ENCODE data around the gene SH3PXD2B.
"Not testable (repeated sequence)": the region's sequence is repeated elsewhere in the genome, so short reads cannot be mapped to it uniquely, and the experiment has no call there.

Gene SH3PXD2B

DNA sequence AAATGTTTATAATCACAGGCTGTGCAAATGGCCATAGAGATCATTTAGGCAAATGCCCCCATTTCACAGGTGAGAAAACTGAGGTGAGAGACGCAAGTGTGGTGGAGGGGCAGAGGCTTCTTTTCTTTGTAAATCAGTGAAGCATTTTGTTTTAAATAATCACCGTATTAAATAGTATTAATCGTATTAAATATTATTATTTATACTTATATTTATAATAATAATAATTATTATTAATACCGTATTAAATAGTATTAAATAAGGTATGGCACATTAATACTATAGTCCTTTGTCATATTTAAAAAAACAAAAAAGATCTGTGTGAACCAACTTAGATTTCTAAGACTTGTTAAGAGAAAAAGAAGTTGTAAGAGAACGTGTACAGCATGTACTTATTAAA lies 32.6 kb upstream of the SH3PXD2B start:
- Histone ChIP-seq H3K27ac (no peak overlapping the region), H3K9me3 (0 out of 2 replicates have a peak, but pooled peaks cover 4% of the 10 kb centered on the region), H3K36me3 (no peaks in the 10 kb centered on the region), H3K4me2 (no peak overlapping the region), H3K27me3 (no peaks in the 10 kb centered on the region), H4K20me1 (no peaks in the 10 kb centered on the region), H3K4me1 (peaks cover 44% of the 10 kb centered on the region), H3K9ac (no peak overlapping the region), H3K4me3 (no peak overlapping the region)
- TF ChIP-seq Cebpa-rat (IDR thresholded peaks at IDR 0.05): no peak

DNA sequence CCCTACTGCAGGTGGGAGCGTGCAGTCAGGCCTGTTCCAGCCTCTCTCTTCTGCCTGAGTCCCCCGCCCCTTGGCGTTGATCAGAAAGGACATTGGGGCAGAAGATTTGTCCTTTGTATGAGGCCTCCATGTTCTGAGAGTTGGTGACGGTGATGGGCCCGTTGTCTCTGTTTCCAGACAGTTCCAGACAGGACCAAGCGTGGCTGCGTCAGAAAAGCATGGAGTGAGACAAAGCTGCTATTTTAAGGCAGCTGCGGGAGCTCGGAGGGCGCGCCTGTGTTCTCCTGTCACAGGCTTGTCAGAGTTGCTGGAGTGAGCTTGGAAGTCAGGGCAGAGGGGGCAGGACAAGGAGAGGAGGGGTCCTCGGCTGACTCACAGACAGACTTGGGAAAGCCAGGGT lies 32.1 kb upstream of the SH3PXD2B start:
- Histone ChIP-seq H4K20me1 (no peaks in the 10 kb centered on the region), H3K36me3 (no peaks in the 10 kb centered on the region), H3K9me3 (0 out of 2 replicates have a peak, but pooled peaks cover 4% of the 10 kb centered on the region), H3K27me3 (no peaks in the 10 kb centered on the region), H3K4me2 (no peak overlapping the region), H3K4me3 (no peak overlapping the region), H3K27ac (no peak overlapping the region), H3K4me1 (peaks cover 39% of the 10 kb centered on the region), H3K9ac (no peak overlapping the region)
- TF ChIP-seq Cebpa-rat (IDR thresholded peaks at IDR 0.05): no peak

DNA sequence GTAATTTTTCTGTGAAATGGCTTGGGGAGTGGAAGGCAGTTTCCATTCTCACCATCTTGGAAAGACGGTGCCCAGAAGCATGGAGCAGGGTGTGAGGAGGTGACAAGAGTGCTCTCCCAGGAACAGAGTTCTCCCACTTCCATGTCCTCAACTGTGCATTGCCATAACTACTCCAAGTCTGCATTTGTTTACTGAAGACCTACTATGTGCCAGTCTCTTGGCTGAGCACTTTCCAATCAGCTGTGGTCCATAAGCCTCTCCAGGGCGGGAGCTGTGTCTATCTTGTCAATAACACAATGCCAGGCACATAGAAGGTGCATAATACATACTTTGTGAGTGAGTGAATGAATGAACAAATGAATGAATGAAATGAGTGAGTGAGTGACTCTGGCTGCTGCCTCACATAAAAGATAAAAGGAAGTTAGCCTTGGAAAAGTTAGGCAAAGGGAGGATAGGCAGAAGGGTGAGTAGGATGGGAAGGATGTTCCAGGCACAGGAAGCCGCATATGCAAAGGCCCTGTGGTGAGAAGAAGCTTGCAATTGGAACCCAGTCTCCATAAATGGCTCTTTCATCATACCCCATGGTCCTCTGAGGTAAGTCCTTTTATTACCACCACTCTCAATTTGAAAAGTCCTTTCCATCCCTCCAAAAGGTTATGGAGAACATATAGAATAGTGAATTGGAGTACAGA lies 31.3 kb upstream of the SH3PXD2B start:
- 0 out of 2 replicates have a peak, but pooled peaks cover 4% of the 10 kb centered on the region for H3K9me3 ChIP-seq
- TF ChIP-seq Cebpa-rat (IDR thresholded peaks at IDR 0.05): no peak
- peaks cover 38% of the 10 kb centered on the region for H3K4me1 ChIP-seq
- no peak overlapping the region for H3K27ac ChIP-seq
- no peaks in the 10 kb centered on the region for H3K27me3 ChIP-seq
- H4K20me1 ChIP-seq: no peaks in the 10 kb centered on the region
- H3K9ac ChIP-seq: no peak overlapping the region
- H3K4me3 ChIP-seq: no peak overlapping the region
- no peak overlapping the region for H3K4me2 ChIP-seq
- no peaks in the 10 kb centered on the region for H3K36me3 ChIP-seq

DNA sequence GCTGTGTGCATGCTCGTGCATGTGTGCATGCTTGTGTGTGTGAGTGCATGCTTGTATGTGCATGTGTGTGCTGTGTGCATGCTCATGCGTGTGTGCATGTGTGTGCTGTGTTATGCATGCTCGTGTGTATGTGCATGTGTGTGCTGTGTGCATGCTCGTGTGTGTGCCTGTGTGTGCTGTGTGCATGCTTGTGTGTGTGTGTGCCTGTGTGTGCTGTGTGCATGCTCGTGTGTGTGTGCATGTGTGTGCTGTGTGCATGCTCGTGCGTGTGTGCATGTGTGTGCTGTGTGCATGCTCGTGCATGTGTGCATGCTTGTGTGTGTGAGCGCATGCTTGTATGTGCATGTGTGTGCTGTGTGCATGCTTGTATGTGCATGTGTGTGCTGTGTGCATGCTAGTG lies 30.3 kb upstream of the SH3PXD2B start:
- H3K4me1 ChIP-seq: peaks cover 38% of the 10 kb centered on the region
- H3K27ac ChIP-seq: no peak overlapping the region
- TF ChIP-seq Cebpa-rat (IDR thresholded peaks at IDR 0.05): no peak
- H3K9me3 ChIP-seq: 0 out of 2 replicates have a peak, but pooled peaks cover 4% of the 10 kb centered on the region
- H3K4me3 ChIP-seq: no peak overlapping the region
- no peaks in the 10 kb centered on the region for H4K20me1 ChIP-seq
- H3K4me2 ChIP-seq: no peak overlapping the region
- H3K36me3 ChIP-seq: no peaks in the 10 kb centered on the region
- H3K27me3 ChIP-seq: no peaks in the 10 kb centered on the region
- H3K9ac ChIP-seq: no peak overlapping the region

GRCh38 chr5:172482156-172483020 lies 28.1 kb upstream of the SH3PXD2B start:
- no peak for TF ChIP-seq Cebpa-rat (IDR thresholded peaks at IDR 0.05)
- Histone ChIP-seq H4K20me1 (no peaks in the 10 kb centered on the region), H3K4me2 (no peak overlapping the region), H3K4me3 (no peak overlapping the region), H3K9me3 (0 out of 2 replicates have a peak, but pooled peaks cover 4% of the 10 kb centered on the region), H3K27me3 (no peaks in the 10 kb centered on the region), H3K27ac (no peak overlapping the region), H3K36me3 (no peaks in the 10 kb centered on the region), H3K9ac (no peak overlapping the region), H3K4me1 (peaks cover 23% of the 10 kb centered on the region)

- H3K27ac ChIP-seq: no peak overlapping the region
- peaks cover 23% of the 10 kb centered on the region for H3K4me1 ChIP-seq
- no peaks in the 10 kb centered on the region for H4K20me1 ChIP-seq
- no peaks in the 10 kb centered on the region for H3K27me3 ChIP-seq
- no peak overlapping the region for H3K9ac ChIP-seq
- H3K36me3 ChIP-seq: no peaks in the 10 kb centered on the region
- TF ChIP-seq Cebpa-rat (IDR thresholded peaks at IDR 0.05): no peak
- no peak overlapping the region; the same call in 1 of the 2 replicates for H3K4me2 ChIP-seq
- 0 out of 2 replicates have a peak, but pooled peaks cover 4% of the 10 kb centered on the region for H3K9me3 ChIP-seq
- H3K4me3 ChIP-seq: no peak overlapping the region
Observed at GRCh38 chr5:172481011-172481800, 26.9 kb upstream of the SH3PXD2B start.

GRCh38 chr5:172479784-172480115 lies 25.4 kb upstream of the SH3PXD2B start:
- Histone ChIP-seq H3K4me2 (peak overlapping the region; percentile 68), H4K20me1 (no peaks in the 10 kb centered on the region), H3K4me3 (no peak overlapping the region), H3K9me3 (0 out of 2 replicates have a peak, but pooled peaks cover 4% of the 10 kb centered on the region), H3K27ac (peak overlapping the region; percentile 14; the same call in 1 of the 2 replicates), H3K27me3 (no peaks in the 10 kb centered on the region), H3K9ac (no peak overlapping the region), H3K36me3 (no peaks in the 10 kb centered on the region), H3K4me1 (peaks cover 23% of the 10 kb centered on the region)
- TF ChIP-seq Cebpa-rat (IDR thresholded peaks at IDR 0.05): no peak

GRCh38 chr5:172479034-172479783 lies 24.9 kb upstream of the SH3PXD2B start:
- no peak overlapping the region for H3K9ac ChIP-seq
- TF ChIP-seq Cebpa-rat (IDR thresholded peaks at IDR 0.05): no peak
- peak overlapping the region; percentile 68 for H3K4me2 ChIP-seq

DNA sequence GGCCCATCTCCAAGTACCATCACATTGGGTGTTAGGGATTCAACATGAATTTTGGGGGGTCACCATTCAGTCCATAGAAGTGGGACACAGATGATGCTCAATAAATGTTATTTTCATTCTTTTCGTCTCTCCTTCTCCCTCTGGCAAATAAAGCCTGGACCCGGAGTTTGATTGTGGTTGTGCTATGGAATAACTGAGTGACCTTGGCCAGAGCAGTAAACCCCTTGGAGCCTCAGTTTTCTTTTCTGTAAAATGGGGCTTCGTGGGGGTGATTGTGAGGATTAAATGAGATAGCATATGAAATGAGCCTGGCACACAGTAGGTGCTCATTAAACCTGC lies 24.3 kb upstream of the SH3PXD2B start:
- H3K36me3 ChIP-seq, H3K27me3 ChIP-seq, H3K27ac ChIP-seq, H4K20me1 ChIP-seq, H3K4me3 ChIP-seq, H3K4me2 ChIP-seq, H3K9ac ChIP-seq, H3K9me3 ChIP-seq: not testable (repeated sequence)
- H3K4me1 ChIP-seq: peaks cover 23% of the 10 kb centered on the region

More at GRCh38 chr5:172479034-172479783, 24.9 kb upstream of the SH3PXD2B start:
- Histone ChIP-seq H3K9me3 (0 out of 2 replicates have a peak, but pooled peaks cover 4% of the 10 kb centered on the region), H3K4me1 (peaks cover 23% of the 10 kb centered on the region), H3K36me3 (no peaks in the 10 kb centered on the region), H4K20me1 (no peaks in the 10 kb centered on the region), H3K4me3 (no peak overlapping the region), H3K27ac (peak overlapping the region; percentile 14; the same call in 1 of the 2 replicates), H3K27me3 (no peaks in the 10 kb centered on the region)
